ENCODE results near the gene AHNAK.

AHNAK gene

DNA sequence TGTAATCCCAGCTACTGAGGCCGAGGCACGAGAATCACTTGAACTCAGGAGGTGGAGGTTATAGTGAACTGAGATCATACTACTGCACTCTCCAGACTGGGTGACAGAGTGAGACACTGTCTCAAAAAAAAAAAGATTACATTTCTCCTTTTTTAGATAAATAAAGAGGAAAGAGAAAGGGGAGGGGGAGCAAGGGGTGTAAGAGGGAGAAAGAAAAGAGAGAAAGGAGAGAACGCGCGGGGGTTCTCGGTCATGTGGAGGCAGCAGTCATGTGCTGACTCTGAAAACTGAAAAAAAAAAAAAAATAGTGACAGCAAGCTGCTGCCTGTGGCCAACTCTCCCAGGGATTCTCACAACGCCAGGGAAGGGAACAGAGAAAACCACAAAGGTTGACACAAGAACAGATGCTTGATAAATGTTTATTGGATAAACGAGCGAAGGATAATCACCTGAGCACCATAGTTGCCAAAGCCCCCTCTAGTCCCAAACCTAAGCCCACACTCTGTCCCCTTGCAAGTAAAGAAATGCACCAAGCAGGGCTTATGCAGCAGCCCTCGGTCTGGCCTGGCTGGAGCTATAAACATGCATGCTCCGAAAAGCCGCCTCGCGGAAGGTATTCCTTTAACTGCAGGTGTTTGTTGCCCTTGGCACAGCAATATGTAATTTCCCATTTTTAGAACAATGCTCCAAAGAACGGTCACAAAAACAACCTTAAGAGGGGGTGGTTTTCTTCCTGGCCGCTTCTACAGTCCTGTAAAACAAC, 113.3 kb downstream of the AHNAK start:
- DNase-seq (ENCODE audit: low spot score), result no peak

DNA sequence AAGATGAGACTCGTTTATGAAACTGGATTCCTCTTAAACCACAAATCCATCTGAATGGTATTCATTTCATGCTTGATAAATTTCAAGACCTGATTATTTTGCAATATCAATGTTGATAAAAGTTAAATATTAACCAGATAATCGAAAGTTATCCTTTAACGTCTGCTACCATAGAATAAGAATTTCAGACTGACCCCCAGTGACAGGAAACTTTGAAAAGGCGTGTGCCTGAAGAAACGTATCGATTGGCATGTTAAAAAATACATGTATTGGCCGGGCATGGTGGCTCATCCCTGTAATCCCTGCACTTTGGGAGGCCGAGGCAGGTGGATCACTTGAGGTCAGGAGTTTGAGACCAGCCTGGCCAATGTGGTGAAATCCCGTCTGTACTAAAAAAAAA, 113.9 kb downstream of the AHNAK start:
- no peak for DNase-seq (ENCODE audit: low spot score)

DNA sequence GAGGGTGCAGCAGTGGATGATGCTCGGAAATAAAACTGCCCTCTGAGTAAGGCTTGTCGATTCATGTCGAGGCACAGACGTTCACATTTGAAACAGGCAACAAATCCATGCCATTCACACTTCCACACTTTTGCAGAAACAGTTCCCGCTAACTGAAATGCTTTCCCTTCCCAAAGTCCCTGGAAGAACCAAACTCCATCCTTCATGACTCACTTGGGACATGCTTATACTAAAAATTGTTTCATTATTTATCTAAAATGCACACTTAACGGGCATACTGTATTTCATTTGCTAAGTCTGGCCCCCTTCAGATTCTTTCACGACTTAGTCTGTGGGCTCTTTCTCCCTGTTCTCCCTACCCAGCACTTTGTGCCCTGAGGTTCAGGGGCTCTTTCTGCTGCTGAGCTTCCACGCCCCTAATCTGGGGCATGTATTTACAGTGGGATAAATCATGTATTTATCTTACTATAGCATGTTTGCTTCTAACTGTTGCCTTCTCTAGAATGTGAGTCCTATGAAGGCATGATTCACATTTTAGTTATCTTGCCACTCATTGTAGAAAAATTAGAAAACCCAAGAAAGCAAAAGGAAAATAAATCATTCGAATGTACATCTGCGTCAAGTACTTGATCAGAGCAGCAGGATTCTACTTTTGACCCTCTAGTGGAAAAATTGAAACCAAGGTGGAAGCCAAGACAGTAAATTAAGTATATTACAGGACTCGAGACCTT, 115.3 kb downstream of the AHNAK start:
- no peak for DNase-seq (ENCODE audit: low spot score)

DNA sequence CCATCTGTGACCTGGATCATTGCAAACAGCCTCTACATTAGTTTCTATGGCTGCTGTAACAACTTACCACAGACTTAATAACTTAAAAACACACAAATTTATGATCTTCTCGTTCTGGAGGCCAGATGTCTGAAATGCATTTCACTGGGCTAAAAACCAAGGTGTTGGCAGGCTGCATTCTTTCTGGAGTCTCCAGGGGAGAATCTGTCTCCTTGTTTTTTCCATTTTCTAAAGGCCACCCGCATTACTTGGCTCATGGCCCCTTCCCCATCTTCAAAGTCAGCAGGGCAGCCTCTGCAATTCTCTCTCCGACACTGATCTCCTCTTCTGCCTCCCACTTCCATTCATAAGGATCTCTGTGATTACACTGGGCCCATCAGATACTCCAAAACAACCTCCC, 116.2 kb downstream of the AHNAK start:
- DNase-seq (ENCODE audit: low spot score), result no peak

DNA sequence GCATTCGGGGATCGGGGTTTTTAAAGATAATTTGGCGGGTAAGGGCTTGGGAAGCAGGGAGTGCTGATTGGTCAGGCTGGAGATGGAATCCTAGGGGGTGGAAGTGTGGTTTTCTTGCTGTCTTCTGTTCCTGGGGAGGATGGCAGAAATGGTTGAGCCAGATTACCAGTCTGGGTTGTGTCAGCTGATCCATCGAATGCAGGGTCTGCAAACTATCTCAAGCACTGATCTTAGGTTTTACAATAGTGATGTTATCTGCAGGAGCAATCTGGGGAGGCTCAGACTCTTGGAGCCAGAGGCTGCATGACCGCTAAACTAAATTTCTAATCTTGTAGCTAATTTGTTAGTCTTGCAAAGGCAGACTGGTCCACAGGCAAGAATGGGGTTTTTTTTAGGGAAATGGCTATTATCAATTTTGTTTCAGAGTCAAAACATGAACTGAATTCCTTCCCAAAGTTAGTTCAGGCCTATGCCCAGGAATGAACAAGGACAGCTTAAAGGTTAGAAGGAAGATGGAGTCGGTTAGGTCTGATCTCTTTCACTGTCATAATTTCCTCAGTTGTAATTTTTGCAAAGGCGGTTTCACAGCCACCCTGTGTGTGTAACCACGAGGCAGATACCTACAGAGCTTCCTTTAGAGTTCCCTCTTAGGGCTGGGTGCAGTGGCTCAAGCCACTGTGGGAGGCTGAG, 117.6 kb downstream of the AHNAK start:
- no peak for DNase-seq (ENCODE audit: low spot score)

DNA sequence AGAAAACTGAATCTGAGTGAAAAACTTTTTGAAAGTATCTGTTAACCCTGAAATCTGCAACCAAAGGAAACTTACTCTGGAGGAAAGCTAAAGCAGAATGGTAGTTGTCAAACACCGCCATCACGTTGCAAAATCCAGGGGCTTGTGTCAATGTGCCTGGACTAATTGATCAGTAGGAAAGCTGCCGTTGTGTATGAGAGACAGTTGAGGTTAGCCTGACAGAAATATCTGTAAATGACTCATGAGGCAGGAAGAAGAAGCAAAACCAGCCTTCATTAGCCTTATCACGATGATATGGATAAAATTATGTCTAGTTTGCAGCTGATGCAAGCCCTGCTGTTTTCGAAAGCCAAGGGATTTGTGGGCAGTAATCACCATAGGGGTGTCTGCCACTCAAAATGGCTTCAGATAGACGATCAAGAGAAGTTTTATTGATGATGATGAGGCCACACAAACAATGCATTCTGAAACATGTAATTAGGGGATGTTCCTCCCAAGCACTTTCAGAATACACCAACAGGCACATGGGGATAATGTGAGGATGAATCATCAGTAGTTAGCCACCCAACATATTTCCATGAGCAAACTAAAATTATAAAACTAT, 118.9 kb downstream of the AHNAK start:
- peak; percentile 61 for DNase-seq (ENCODE audit: low spot score)

DNA sequence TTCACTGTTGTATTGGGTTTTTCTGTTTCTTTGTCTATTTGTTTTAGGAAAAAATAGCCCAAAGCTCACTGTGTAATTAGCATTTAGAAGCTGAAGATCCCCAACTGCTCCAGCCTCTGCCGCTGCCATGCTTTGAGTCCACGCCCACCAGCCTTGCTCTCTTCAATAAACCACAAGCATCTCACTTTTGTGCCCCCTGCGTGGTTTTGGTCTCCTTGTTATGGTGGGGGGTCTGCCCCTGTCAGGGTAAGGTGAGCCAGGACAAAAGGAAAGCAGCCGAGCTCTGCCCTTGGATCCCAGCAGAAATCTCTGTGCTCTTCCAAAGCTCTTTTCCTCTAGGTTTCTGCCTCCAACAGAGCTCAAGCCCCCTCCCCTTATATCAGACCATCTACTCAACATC, 123.6 kb downstream of the AHNAK start:
- DNase-seq (ENCODE audit: low spot score), result no peak

DNA sequence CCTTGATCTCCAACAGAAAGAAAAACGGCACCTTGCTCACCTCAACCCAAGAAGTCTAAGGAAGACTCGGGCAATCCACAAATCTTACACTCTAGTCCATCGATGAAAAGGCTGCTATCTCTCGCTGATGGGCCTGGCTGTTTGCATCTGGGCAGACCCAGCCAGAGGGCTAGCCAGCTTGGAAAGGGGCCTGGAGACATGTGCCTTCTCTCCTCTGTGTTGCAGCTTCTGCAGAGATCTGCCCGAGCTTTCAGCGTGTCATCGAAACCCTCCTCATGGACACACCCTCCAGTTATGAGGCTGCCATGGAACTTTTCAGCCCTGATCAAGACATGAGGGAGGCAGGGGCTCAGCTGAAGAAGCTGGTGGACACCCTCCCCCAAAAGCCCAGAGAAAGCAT, 124.6 kb downstream of the AHNAK start:
- no peak for DNase-seq (ENCODE audit: low spot score)

DNA sequence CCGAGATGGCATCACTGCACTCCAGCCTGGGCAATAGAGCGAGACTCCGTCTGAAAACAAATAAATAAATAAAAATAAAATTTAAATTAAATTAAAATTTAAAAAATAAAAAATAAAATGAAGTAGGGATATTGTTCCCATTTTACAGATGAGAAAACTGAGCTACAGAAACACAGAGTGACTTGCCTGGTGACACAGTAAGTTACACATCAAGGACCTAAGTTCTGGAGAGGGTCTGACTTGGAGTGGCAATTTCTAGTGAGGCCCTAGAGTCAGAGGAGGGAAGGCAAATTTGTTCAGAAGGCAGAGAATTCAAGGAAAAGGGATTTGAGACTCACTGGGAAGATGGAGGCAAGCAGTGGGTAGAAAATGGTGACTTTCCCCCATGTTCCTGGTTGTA, 125.7 kb downstream of the AHNAK start:
- no peak for DNase-seq (ENCODE audit: low spot score)

DNA sequence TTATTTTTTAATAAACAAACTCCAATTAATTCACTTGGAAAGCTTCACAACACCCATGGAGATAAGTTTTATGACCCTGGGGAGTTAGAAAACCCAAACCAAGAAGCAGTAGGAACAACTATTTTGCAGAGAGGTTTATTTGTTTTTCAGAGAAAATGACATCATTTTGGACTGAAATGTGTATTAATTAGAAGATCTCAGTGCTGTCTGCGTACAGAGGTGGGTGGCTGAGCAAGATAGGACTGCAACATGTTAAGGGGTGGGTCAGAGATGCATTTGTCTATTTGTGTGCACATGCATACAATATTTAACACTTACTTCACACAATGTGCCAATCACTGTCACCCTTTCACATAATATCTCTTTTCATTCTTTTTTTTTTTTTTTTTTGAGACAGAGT, 126.7 kb downstream of the AHNAK start:
- DNase-seq (ENCODE audit: low spot score), result no peak

DNA sequence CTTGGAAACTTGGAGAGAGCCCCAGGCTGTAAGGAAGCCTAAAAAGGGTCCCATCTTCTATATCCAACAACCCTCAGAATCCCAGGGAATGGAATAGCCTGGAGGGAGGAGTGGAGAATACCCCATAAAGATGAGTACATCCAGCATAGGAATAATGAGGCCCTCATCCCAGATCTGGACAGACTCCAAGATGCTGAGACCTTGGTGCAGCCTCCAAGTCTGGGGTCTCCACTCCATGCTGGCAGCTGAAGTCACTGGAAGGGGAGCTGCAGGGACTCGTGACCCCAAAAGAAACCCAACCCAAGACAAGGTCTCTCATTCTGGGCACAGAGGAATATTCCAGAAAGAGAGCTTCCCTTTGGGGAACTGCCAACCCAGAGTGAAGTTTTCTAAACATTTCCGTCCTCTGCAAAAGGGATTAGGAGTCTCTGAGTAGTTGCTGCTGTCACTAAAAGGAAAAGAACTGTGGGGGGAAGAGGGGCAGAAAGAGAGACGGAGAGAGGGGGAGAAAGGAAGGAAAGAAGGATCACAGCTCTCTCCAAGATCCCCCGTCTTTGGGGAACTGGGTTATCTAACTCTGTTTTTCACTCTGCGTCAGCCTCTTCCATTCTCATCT, 127.2 kb downstream of the AHNAK start:
- DNase-seq (ENCODE audit: low spot score), result no peak

DNA sequence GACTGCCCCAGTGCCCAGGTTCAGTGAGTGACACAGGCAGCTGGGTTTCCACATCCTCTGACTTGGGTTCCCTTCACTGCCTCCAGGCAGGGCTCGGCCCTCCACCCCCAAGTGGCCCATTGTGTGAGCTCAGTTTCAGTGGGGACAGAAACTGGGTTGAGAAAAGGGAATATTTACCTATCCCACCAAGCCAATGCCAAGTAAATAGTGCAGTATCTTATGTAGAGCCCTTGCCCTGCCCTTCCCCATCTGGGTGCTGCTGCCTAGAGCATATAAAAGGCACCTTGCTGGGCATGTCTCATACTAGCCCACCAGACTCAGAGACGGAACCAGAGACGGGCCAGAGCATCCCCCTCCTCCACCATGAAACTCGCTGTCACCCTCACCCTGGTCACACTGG, 127.9 kb downstream of the AHNAK start, which contains the start of gene SCGB1A1:
SCGB1A1 (plus strand) TSS at position 301 of the 400 bp plus-strand sequence; CDS start at position 364, 63 bp downstream.
- DNase-seq (ENCODE audit: low spot score), result no peak

DNA sequence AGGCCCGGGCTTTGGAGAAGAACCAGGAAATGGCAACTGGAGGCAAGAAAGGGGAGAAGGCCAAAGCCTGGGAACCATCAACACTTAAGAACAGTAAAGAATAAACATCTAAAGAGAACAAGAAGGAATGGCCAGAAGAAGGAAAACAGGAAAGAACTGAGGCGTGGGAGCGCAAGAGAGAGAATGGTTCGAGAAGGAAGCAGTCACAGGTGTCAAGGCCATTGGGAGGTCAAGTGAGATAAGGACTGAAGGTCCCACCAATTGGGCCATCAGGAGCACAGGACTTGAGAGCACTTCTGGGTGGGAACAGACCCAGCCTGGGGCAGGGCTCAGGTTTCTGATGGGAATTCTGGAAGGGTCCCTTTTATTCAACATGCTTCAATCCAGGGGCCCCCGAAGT, 128.5 kb downstream of the AHNAK start:
- DNase-seq (ENCODE audit: low spot score), result no peak

DNA sequence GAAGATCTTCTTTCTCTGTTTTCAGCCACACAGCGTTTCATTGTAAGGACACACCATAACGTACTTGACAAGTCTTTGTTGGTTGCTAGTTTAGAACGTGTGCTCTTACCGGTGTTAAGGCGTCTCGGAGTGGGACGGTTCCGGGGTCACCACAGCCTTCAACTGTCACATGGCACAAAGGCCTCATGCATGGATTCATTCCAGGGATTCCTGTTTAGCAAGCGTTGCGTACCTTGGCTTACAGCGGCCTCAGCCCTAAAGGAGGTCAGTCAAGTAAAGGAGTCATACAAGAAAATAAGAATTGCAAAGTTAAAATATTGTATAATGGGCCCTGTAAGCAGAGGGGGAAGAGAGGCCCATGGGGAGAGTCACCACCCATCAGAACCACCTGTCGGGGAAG, 130.0 kb downstream of the AHNAK start:
- no peak for DNase-seq (ENCODE audit: low spot score)

DNA sequence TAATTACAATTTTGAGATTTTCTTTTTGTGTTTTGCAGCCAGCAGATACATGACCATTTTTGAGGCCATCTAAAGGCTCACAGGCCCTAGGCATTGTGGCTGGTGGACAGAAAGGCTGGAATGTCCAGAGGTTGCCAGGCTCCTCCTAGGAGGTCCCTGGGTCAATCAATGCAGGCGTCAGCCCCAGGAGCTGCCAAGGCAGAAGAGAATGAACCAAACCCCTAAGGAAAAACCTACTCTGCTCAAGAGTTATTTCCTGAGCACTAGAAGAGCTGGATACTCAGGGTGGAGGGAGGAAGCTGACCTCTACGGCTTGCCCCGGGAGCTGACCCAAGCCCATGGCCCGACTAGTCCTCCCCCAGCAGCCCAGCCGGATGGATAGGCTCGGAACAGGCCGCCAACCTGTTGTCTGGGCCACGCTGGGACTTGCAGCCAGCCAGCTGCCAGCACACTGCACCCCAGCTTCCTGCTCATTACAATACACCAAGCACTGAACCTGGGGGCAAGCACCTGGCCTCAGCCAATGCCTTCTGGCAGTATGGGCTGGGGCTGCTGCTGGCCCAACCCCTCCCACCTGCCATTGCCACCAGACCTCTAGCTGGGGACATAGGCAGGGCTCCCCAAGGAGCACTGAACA, 133.4 kb downstream of the AHNAK start:
- DNase-seq (ENCODE audit: low spot score), result no peak

DNA sequence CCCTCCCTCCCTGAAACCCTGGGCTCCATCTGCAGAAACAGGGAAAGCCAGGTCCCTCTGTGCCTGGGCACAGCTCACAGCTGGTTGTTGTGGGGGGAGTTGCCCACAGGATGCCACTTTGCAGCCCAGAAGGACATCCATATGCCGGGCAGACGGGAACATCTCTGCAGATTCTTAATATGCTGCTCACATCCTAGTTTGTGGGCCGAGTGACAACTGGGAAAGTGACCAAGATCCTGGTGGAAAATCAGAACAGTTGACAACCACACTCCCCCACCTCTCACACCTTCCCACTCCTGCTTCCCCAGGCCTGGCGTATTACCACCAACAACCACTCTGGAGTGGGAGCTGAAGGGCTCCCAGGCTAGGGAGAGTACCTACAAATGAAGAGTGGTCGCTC, 135.1 kb downstream of the AHNAK start:
- no peak for DNase-seq (ENCODE audit: low spot score)

DNA sequence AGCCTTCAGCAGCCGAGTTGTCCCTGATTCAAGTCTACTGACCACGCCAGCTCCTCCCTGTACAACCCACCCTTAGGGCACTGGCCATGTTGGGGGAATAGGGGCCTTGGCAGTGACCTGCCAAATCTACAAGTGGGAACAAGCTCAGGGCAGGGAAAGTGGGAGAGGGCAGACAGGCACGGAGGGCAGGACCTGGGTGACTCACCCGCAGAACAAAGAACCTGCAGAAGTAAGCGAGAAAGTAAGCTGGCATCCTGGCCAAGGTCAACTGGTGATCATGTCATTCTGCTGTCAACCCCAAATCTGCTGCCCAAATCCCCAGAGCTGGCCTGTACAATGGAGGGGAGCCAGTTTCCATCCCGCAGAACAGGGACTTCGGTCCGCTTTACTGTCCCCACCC, 135.6 kb downstream of the AHNAK start:
- no peak for DNase-seq (ENCODE audit: low spot score)

DNA sequence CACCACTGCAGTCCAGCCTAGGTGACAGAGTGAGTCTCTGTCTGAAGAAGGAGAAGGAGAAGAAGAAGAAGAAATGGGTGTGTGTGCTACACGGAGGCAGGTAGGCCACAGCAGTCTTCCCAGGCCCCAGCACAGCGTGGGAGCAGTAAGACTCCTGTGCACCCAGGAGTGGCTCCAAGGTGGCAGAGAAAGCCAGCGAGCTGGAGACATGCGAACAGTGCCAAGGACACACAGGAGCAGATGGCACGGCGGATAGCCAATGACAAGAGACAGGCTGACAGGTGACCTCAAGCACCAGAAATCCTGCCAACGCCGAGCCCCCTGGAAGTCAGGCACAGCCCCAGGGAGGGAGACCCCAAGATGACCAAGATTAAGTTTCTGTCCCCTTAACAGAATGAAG, 136.8 kb downstream of the AHNAK start:
- DNase-seq (ENCODE audit: low spot score), result no peak

DNA sequence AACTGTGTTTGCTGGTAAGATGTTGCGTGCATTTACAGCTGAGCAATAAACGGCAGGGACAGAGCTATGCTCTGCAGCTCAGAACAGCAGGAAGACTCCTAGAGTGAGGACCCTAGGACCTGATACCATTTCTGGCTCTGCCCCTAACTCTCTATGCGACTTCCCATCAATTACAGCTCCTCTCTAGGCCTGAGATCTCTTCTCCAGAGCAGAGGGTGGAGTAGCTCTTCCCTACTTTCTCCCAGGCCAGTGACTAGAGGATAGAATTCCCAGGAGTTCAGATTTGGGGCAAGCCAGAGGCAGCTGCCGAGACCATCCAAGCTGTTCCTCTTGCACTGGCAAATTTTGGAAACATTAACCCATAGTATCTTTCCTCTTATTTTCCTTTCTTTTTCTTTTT, 140.6 kb downstream of the AHNAK start:
- DNase-seq (ENCODE audit: low spot score), result no peak

DNA sequence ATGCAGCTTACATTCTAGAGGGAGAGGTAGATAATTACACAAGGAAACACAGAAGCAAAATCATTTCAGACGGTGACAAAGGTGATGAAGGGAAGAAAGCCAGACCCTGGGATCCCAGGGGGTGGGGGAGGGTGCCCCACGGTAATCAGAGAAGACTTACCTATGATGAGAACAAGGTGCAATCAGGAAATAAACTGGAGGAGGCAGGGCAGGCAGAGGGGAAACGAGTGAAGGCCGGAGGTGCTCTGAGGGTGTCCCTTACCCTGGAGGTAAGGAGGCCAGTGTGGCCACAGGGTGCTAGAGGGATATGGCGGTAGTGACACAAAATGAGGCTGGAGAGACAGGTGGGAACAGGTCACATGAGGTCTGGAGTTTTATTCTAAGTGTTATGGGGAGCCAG, 141.7 kb downstream of the AHNAK start:
- no peak for DNase-seq (ENCODE audit: low spot score)

DNA sequence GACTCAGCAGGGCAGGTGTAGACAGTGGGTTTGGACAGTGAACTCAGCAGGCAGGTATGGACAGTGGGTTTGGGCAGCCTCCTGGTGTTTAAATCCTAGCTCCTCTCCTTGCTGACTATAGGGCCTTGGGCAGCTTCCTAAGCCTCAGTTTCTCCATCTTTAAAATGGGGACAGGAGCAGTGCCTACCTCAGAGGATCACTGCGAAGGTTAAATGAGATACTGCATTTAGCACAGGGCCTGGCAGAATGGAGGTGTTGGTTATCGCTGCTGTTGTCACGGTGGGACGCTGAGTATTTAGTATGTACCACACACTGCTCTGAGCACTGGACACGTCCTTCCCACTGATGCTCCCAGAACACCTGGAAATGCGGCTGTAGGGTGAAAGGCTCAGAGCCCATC, 142.2 kb downstream of the AHNAK start:
- no peak for DNase-seq (ENCODE audit: low spot score)

All from COLO829 (cell line).